ENCODE results near the gene VIPR1.

- TF ChIP-seq, protein P1, sequence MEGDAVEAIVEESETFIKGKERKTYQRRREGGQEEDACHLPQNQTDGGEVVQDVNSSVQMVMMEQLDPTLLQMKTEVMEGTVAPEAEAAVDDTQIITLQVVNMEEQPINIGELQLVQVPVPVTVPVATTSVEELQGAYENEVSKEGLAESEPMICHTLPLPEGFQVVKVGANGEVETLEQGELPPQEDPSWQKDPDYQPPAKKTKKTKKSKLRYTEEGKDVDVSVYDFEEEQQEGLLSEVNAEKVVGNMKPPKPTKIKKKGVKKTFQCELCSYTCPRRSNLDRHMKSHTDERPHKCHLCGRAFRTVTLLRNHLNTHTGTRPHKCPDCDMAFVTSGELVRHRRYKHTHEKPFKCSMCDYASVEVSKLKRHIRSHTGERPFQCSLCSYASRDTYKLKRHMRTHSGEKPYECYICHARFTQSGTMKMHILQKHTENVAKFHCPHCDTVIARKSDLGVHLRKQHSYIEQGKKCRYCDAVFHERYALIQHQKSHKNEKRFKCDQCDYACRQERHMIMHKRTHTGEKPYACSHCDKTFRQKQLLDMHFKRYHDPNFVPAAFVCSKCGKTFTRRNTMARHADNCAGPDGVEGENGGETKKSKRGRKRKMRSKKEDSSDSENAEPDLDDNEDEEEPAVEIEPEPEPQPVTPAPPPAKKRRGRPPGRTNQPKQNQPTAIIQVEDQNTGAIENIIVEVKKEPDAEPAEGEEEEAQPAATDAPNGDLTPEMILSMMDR (IDR thresholded peaks at IDR 0.05) = no peak
- no peak for TF ChIP-seq EZH2 (IDR thresholded peaks at IDR 0.05; ENCODE audit: borderline replicate concordance, insufficient read depth, low read depth, low read length, poor library complexity, severe bottlenecking)
These were observed 42.9 kb downstream of the VIPR1 start for GRCh38 chr3:42545284-42545900.
